Neural cell (in vitro differentiated cells): ENCODE data around the gene PGM2L1.

Experiments used
- CTCF ChIP-seq: fragments of 450-650 bp; IDR thresholded peaks from 2 replicates; pipeline ENCODE4 v1.5.1; 2014; ENCODE audit warnings: antibody characterized with exemption, mild to moderate bottlenecking, moderate library complexity; ENCODE audit not compliant: poor library complexity, severe bottlenecking
- POLR2AphosphoS5 ChIP-seq: IDR thresholded peaks from 2 replicates; pipeline ENCODE4 v1.6.1; 2012
- TAF1 ChIP-seq: IDR thresholded peaks from 2 replicates; pipeline ENCODE4 v1.6.1; 2012; ENCODE audit warnings: low read depth

GRCh38 chr11:74429205-74429604 is 31.0 kb upstream of the PGM2L1 start:
- TF ChIP-seq CTCF (no peak), POLR2AphosphoS5 (no peak), TAF1 (no peak)
